Stimulated activated CD4-positive, alpha-beta T cell treated with anti-CD3 and anti-CD28 coated beads, Interleukin-12 subunit alpha, Interleukin-12 subunit beta, amount 100 ng/mL, for 4 hours (primary cell): Measurements from ENCODE around the gene KIZ.
"Not testable (repeated sequence)": the region's sequence is repeated elsewhere in the genome, so short reads cannot be mapped to it uniquely, and the experiment has no call there.

Experiments
- DNase-seq: peaks from one replicate; pipeline ENCODE4 v3.0.0-alpha.2; 2020

The KIZ gene

DNA sequence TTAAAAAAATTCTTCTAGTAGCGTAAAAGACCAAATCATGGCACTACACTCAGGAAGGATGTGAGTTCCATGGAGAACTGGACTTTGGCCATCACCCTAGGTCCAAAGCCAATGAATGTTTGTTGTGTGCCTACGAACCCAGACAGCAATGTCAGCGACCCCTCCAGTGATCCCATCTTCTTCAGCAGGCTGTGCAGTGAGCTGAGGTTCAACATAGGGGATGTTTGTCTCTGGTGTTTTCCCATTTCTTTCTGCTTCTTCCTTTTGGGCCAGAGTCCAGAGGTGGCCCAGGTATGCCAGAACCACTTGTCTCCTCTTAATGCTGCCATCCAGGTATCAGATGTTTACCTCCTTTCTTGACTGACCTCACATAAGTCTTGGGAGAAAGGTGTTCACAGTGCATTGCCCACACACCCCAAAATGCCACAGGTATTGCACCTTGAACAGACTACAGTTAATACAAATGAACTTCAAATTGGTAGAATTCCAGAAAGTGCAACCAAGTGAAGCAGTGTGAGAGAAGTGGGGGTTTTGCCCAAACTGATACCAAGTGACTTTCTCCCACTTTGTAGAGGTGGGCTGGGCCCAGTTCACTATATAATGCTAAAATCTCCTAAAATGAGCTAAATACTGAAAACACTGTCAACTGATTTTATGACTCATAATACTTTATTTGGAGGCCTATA lies 14.1 kb downstream of the KIZ start:
- DNase-seq = no peak

GRCh38 chr20:21141825-21142224 lies 15.9 kb downstream of the KIZ start:
- DNase-seq = no peak

- no peak for DNase-seq
Observed at GRCh38 chr20:21143194-21143890, 17.5 kb downstream of the KIZ start.

DNA sequence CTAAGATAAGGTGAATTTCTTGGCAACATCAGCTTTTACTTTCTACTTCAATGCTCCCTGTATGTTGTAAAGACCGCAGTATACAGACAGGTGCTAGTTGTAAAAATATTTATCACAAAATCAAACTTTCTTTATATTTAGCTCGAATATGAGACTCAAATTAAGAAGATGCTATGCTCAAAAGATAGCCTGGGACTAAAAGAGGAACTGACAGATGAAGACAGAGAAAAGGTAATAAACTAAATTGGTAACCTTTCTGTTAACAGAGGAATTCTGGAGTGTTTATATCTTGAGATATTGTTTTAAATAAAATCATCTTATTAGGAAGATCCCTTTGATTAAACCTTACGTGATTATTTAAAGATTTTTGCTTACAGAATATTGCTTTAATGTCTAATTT lies 19.5 kb downstream of the KIZ start:
- DNase-seq = no peak

- DNase-seq = no peak
Observed at GRCh38 chr20:21146215-21146614, 20.3 kb downstream of the KIZ start.

DNA sequence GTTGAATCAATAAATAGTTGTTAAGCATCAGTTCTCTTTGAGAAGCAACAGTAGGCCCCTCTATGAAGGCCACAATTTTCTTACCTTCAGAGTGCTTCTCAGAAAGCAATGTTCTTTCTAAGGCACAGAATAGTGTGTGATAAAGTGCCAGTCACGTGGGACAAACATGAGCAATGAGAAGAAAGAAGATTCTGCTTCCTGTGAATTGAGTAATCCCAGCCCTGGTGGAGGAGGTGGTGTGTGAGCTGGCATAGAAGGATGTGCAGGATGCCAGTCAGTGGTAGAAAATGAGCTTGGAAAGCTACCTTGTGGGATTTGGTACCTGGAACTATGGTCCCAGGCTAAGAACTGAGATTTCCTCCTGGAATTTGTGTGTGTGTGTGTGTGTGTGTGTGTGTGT lies 21.7 kb downstream of the KIZ start:
- no peak for DNase-seq

DNA sequence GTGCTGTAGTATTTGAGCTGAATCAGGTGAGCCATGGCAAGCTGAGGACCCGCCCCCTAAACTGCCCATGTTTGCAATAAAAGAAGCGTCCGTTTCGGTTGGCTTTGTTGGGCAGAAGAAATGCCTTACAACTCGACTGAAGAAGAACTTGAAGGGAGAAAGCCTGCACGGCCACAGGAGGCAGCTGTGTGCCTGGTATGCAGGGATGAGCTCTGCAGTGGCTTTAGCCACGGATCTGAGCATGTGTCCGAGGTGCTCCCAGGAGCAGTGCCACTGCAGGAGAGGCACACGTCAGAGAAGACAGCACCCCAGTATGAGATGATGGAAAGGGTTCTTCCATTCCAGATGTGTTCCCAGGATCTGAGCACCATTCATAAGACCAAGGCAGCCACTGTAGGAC lies 23.5 kb downstream of the KIZ start:
- DNase-seq = no peak

DNA sequence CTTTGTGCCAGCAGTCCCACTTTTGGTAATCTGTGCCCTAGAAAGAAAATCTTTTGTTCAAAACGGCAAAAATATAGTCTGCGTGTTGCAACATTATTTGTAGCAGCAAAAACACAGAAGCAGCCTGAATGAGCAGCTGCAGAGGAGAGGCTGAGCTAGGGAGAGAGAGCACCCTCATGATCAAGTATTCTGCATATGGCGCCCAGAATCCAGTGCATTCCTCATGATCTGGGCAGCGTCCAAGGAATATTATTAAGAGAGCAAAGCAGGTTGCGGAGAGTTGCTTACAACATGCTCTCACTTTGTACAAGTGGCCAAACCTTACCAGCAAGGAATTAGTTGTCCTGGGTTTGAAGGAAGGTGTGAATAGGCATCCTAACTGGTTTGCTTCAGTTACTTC lies 25.9 kb downstream of the KIZ start:
- no peak for DNase-seq

DNA sequence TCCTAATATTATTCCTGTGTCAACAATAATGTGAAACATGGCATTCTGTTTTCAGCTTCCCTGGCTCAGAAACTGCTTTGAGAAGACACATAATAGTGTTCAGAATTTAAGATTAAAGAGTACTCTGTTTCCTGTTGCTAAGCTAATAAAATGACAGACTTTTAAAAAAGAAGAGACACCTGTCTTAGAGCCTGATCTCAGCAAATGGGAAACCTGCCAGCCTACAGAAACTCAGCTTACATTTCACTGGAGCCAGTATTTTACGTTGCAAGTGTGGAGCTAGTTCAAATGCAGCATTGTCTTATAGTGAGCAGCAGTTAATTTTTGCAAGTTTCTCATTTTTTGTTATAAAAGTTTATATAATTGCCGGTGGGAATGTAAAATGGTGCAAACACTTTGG lies 28.8 kb downstream of the KIZ start:
- no peak for DNase-seq

DNA sequence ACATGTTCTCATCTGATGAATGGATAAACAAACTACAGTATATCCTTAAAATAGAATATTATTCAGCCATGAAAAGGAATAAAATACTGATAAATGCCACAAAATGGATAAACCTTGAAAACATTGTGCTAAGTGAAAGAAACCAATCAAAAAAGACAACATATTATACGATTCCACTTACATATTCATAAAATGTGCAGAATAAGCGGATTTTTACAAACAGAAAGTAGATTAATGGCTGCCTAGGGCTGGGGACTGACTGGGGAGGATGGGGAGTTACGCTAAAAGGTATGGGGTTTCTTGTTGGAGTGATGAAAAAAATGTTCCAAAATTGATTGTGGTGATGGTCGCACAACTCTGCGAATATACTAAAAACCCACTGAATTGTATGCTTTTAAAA lies 29.4 kb downstream of the KIZ start:
- no peak for DNase-seq

- DNase-seq = no peak
Observed at GRCh38 chr20:21156266-21156665, 30.4 kb downstream of the KIZ start.

GRCh38 chr20:21157006-21157405 lies 31.1 kb downstream of the KIZ start:
- DNase-seq = no peak

- no peak for DNase-seq
Observed at GRCh38 chr20:21159658-21160380, 33.9 kb downstream of the KIZ start.

DNA sequence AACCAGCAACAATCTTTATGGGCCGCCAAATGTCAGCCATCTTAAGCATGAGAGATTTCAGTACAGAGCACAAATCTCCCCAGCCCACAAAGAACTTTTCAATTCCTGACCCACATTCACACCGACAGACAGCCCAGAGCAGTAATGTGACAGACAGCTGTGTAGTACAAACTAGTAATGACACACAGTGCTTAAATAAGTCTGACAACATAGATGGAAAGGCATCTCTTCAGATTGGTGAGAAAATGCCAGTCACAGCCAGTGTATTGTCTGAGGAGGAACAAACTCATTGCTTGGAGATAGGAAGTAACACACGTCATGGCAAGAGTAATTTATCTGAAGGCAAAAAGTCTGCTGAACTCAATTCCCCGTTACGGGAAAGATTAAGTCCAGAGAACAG lies 36.0 kb downstream of the KIZ start:
- no peak for DNase-seq

DNA sequence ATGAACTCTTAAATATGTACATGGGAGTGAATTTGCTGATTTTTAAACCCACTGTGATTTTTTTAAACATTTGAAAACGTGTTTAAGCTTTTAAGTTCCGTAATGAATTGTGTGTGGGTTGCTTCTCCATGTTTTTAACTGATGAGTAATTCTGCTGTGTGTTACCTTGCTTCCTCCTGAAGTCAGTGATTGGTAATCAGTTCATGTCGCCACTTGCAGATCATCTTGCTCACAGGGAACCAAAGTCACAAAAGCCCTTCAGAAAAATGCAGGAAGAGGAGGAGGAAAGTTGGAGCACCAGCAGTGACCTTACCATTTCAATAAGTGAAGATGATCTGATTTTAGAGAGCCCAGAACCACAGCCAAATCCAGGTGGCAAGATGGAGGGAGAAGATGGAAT lies 36.7 kb downstream of the KIZ start:
- no peak for DNase-seq

DNA sequence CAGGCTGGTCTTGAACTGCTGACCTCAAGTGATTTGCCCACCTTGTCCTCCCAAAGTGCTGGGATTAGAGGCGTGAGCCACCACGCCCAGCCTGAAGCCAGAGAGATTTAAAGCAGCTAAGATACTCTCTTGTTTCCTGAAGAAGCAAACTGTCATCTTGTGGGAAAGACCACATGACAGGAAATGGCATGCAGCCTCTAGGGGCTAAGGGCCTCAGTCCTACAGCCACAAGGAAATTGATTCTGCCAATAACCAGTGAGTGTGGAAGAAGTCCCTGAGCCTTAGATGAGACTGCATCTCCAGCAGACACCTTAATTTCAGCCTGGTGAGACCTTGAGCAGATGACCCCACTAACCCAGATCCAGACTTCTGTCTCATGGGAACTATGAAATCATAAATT lies 40.9 kb downstream of the KIZ start:
- DNase-seq = no peak

- no peak for DNase-seq
Observed at GRCh38 chr20:21167261-21167660, 41.4 kb downstream of the KIZ start.

- not testable (repeated sequence) for DNase-seq
Observed at GRCh38 chr20:21168061-21168460, 42.2 kb downstream of the KIZ start.

- DNase-seq = no peak
Observed at GRCh38 chr20:21172626-21173025, 46.7 kb downstream of the KIZ start.

DNA sequence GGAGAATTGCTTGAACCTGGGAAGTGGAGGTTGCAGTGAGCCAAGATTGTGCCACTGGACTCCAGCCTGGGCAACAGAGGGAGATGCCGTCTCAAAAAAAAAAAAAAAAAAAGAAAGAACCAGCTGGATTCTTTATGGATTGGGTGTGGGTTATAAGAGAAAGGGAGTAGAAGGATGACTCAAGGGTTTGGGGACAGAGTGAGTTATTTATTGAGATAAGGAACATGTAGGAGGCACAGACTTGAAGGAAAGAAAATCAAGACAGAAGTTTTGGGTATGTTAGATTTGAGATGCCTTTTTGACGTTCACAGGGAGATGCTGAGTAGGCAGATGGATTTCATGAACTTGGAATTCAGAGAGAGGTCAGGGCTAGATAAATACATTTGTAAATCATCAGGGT lies 47.6 kb downstream of the KIZ start:
- no peak for DNase-seq

DNA sequence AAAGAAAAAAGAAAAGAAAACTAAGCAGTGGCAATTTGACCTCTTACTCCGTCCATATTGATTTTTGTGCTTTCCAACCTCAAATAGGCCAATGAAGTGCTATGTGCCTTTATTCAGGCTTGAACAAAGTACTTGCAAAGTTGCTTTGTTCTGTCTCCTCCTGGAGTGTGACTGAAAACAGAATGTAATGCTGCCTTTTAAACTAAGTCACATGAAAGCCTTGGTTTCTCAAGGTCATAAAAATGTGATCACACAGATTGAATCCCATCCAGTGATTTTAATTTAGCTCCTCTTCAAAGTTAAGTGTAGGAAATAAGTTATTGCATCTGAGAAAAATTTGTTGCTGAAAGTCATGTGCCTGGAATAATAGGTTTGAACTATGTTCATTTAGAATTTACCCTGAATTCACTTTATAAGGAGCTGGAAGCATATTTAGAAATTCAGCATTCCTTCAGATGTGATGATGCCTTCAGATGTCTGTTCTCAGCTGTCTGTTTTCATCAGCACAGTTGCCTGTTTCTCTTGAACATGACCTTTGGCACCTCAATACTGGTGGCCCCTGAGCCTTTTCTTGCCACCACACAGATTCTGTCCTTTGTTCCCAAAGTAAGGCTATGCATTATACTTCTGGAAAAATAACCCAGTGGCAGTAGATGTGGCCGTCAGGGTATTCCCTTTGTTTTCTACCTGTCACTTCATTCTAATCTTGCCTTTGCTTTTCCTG lies 48.8 kb downstream of the KIZ start:
- no peak for DNase-seq

- DNase-seq = no peak
Observed at GRCh38 chr20:21175433-21175832, 49.6 kb downstream of the KIZ start.

- no peak for DNase-seq
Observed at GRCh38 chr20:21177767-21178166, 51.9 kb downstream of the KIZ start.

DNA sequence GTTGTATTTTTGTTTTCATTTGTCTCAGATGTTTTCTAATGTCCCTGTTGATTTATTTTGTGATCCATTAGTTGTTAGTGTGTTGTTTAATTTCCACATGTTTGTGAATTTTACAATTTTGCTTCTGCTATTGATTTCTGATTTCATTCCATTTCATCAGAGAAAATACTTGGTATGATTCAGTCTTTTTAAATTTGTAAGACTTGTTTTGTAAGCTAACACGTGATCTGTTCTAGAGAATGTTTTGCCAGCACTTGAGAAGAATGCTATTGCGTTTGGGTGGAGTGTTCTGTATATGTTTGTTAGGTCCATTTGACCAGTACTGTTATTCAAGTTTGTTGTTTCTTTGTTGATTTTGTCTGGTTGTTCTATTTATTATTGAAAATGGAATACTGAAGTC lies 53.9 kb downstream of the KIZ start:
- no peak for DNase-seq
